Effector CD8-positive, alpha-beta T cell (primary cell): ENCODE results near the gene RNU6-9.

Experiments
- DNase-seq: peaks from one replicate; lab custom pipeline; 2025; lab: John Stamatoyannopoulos, UW

RNU6-9 gene

GRCh38 chr19:918481-919198 lies 25.4 kb downstream of the RNU6-9 start:
- no peak for DNase-seq

- no peak for DNase-seq
Observed at GRCh38 chr19:919199-920050, 26.1 kb downstream of the RNU6-9 start.

- DNase-seq, result peak; percentile 53
Observed at GRCh38 chr19:920051-920864, 27.0 kb downstream of the RNU6-9 start.

DNA sequence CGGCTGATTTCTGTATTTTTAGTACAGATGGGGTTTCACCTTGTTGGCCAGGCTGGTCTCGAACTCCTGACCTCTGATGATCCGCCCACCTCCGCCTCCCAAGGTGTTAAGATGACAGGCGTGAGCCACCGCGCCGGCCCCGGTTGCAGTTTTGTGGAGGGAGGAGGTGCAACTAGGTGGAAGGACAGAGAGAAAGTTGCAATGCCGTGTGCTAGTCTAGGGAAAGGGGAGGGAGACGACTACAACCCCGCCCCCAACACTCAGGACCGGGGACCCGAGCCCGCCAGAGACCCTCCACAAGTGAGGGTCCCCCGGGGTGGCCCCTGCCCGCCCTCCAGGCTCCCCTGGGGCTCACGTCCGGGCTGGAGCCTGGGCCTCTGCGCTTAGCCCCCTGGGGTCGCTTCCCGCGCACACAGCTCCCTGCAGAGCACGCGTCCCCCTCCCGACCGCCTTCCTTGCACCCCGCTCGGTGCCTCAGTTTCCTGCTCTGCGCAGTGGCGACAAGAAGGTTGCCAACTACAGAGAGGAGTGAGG lies 31.3 kb downstream of the RNU6-9 start:
- DNase-seq, result no peak

GRCh38 chr19:925087-925525 lies 31.8 kb downstream of the RNU6-9 start:
- DNase-seq, result peak; percentile 60

- DNase-seq, result peak; percentile 60
Observed at GRCh38 chr19:925526-926322, 32.4 kb downstream of the RNU6-9 start, which contains the start of gene ARID3A. ARID3A (plus strand) TSS chr19:926035; CDS start chr19:929529, 3,494 bp downstream.

- DNase-seq, result no peak
Observed at GRCh38 chr19:926323-926588, 33.0 kb downstream of the RNU6-9 start.

GRCh38 chr19:926589-927350 lies 33.5 kb downstream of the RNU6-9 start:
- DNase-seq, result no peak

- DNase-seq, result no peak
Observed at GRCh38 chr19:927351-927779, 34.1 kb downstream of the RNU6-9 start.

- no peak for DNase-seq
Observed at GRCh38 chr19:927780-928401, 34.6 kb downstream of the RNU6-9 start.

DNA sequence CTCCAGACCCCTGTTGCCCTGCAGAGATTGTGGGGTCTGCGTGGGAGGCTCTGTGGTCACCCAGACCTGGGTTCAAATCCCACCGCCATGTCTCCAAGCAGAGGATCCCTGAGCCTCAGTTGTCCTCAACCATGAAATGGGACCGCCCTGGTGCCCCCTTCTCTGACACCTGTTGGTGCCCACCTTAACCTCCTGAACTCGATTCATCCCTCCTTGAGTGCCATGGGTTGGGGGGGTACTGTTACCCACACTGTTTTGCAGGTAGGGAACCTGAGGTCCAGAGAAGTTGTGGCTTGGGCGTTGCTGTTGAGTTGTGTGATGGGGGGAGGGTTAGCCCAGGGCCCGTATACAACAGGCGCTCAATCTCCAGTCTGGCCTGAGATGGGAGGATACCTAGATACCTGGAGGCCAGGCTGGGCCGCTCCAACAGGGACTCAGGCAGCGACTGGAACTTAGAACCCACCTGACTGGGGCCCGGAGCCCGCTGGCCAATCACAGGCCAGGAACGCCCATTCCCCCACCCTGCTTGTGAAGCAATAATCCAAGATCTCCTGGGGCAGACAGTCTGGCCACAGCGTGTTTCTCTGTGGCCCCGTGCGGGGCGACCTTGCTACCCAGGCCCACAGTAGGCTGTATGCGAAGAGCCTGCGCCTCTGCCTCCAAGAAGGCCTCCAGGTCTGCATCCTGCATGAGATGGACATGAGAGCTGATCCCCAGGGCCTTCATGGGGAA lies 35.4 kb downstream of the RNU6-9 start:
- no peak for DNase-seq

DNA sequence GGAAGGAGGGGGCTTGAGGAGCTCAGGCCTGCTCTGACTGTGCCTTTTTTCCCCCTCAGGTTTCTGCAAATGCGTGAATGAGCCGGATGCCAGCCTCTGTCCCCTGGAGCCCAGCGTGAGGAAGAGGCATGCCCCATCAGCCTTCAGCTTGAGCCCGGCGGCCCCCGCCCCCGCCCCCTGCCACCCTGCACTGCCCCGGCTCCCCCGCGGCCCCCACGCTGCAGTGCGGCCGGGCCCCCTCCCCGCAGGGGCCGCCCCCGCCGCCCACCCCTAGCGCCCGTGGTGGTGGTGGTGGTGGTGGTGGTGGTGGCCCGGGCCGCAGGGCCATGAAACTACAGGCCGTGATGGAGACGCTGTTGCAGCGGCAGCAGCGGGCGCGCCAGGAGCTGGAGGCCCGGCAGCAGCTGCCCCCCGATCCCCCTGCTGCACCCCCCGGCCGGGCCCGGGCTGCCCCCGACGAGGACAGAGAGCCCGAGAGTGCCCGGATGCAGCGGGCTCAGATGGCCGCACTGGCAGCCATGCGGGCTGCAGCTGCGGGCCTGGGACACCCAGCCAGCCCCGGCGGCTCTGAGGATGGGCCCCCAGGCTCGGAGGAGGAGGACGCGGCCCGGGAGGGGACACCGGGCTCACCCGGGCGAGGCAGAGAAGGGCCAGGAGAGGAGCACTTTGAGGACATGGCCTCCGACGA lies 36.1 kb downstream of the RNU6-9 start:
- no peak for DNase-seq

GRCh38 chr19:929891-930258 lies 36.6 kb downstream of the RNU6-9 start:
- no peak for DNase-seq

- DNase-seq, result no peak
Observed at GRCh38 chr19:931860-932647, 38.8 kb downstream of the RNU6-9 start.

DNA sequence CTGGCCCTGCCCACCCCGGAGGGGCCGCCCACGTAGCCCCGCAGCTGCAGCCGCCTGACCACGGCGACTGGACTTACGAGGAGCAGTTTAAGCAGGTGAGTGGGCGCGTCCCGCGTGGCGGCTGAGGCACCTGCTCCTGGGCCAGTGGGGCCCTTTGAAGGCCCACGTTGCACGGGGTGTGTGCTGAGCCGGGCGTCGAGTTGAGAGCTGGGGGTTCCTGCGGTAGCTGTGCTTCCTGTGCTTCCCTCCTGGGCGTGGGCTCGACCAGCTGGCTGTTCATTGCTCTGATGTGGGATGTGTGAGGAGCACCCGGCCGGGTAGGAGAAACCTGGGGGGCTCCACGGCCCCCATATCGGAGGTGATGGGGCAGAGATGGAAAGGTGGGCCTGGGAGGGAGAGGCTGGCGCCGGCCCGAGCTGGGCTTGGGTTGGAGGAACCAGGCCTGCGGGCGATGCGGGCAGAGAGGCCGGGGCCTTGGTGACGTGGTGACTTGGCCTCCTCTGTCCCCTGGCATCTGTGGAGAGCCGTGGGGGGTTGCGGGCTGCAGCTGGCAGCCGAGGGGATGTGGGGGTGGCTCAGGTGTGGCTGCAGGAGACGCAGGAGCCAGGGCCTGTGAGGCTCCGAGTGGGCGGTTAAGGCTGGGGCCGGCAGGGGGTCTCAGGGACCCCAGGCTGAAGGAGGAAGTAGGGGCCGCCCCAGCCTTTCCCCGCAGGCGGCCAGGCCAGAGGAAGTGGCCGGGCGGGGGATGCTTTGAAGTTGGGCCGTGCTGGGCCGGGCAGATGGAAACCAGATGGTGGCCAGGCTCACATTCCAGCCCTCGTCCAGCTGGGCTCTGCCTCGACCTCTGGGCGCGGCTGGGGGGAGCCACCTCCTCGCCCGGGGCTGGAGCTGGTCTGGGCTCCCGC lies 39.6 kb downstream of the RNU6-9 start:
- DNase-seq, result peak; percentile 16

GRCh38 chr19:933553-933882 lies 40.2 kb downstream of the RNU6-9 start:
- DNase-seq, result no peak

DNA sequence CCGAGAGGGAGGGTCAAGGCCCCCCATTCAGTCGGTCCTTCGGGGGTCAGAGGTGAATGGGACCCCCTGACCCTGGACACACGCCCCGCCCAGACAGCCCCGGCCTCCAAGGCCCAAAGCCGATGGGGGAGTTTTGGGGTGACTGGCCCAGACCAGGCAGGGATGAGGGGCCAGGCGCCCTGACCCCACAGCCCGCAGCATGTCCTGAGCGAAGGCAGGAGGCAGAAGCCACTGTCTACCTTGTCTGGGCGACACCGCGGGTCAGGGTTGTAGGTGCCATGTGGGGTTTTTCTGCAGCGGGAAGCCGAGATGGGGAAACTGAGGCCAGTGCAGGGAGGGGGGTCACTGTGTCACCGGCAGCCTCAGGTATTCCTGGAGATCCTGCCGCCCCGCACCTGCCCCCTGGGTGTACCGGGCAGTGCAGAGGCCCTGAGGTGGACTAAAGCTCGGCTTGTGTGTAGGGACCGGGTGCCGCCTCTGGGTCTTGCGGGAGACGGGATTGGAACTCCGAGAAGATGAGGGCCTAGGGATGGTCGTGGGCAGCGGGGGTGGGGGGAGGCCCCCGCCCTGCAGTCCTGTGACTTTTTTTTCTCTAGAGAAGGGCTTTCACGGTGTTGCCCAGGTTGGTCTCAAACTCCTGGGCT lies 41.0 kb downstream of the RNU6-9 start:
- DNase-seq, result no peak
